Measurements from ENCODE around the gene C3orf38. TPM values are rescaled to one million over a fixed set of nuclear protein-coding genes. Genes with fewer than 3 reads are reported as not detected.

C3orf38 gene
- total RNA-seq, 1 donor from 2014 or later = 61.6 TPM

DNA sequence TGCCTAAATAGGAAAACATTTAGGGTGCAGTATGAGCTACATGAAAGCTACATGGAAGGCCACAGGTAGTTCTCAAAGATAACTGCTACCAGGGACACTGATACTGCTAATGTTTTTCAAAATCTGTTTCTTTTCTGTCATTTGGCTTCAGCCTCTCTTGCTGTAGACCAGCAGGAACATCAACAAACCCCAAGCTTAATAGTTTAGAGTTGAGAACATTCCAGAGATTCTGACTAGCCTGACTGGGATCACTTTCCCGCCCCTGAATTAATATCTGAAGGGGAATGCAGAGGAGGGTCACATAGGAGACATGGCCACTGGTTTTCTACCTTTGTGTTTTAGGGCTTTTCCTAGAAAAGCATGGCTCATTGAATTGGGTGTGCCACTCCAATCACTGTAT is 16.9 kb upstream of the C3orf38 start:
- no peak overlapping the region for H3K27ac Mint-ChIP-seq
- Histone ChIP-seq H3K27me3 (no peaks in the 10 kb centered on the region), H3K27ac (no peak overlapping the region), H3K36me3 (peaks cover 2% of the 10 kb centered on the region), H3K4me1 (no peaks in the 10 kb centered on the region), H3K9ac (no peak overlapping the region), H3F3A (ENCODE audit: low read depth) (no peaks in the 10 kb centered on the region), H4K20me1 (ENCODE audit: low read depth) (no peaks in the 10 kb centered on the region), H2AFZ (replicated peaks) (no peak overlapping the region), H3K79me2 (ENCODE audit: low read depth) (peaks cover 1% of the 10 kb centered on the region), H3K4me2 (no peak overlapping the region), H3K9me3 (ENCODE audit: low read depth) (no peaks in the 10 kb centered on the region), H3K4me3 (no peak overlapping the region)
- no peaks in the 10 kb centered on the region for H3K4me1 Mint-ChIP-seq
- no peaks in the 10 kb centered on the region for H3K27me3 Mint-ChIP-seq (ENCODE audit: insufficient read depth, low read depth)
- H3K36me3 Mint-ChIP-seq = peaks cover 13% of the 10 kb centered on the region
- DNase-seq (ENCODE audit: low spot score) = no peak
- no peaks in the 10 kb centered on the region for H3K9me3 Mint-ChIP-seq
- no peak overlapping the region for H3K4me3 Mint-ChIP-seq
- TF ChIP-seq EZH2 (IDR thresholded peaks at IDR 0.05) = no peak
- TF ChIP-seq EZH2phosphoT487 (IDR thresholded peaks at IDR 0.05) = no peak
- TF ChIP-seq, protein P1, sequence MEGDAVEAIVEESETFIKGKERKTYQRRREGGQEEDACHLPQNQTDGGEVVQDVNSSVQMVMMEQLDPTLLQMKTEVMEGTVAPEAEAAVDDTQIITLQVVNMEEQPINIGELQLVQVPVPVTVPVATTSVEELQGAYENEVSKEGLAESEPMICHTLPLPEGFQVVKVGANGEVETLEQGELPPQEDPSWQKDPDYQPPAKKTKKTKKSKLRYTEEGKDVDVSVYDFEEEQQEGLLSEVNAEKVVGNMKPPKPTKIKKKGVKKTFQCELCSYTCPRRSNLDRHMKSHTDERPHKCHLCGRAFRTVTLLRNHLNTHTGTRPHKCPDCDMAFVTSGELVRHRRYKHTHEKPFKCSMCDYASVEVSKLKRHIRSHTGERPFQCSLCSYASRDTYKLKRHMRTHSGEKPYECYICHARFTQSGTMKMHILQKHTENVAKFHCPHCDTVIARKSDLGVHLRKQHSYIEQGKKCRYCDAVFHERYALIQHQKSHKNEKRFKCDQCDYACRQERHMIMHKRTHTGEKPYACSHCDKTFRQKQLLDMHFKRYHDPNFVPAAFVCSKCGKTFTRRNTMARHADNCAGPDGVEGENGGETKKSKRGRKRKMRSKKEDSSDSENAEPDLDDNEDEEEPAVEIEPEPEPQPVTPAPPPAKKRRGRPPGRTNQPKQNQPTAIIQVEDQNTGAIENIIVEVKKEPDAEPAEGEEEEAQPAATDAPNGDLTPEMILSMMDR (IDR thresholded peaks at IDR 0.05) = no peak

- Mint-ChIP-seq H3K4me3 (no peak overlapping the region), H3K9me3 (no peaks in the 10 kb centered on the region), H3K36me3 (peaks cover 13% of the 10 kb centered on the region), H3K27me3 (ENCODE audit: insufficient read depth, low read depth) (no peaks in the 10 kb centered on the region), H3K27ac (no peak overlapping the region), H3K4me1 (no peaks in the 10 kb centered on the region)
- Histone ChIP-seq H3K9me3 (ENCODE audit: low read depth) (no peaks in the 10 kb centered on the region), H3K4me1 (no peaks in the 10 kb centered on the region), H3K4me2 (no peak overlapping the region), H2AFZ (replicated peaks) (no peak overlapping the region), H3K4me3 (no peak overlapping the region), H3K27me3 (no peaks in the 10 kb centered on the region), H4K20me1 (ENCODE audit: low read depth) (no peaks in the 10 kb centered on the region), H3K27ac (no peak overlapping the region), H3K79me2 (ENCODE audit: low read depth) (no peaks in the 10 kb centered on the region), H3K36me3 (peaks cover 10% of the 10 kb centered on the region), H3F3A (ENCODE audit: low read depth) (no peaks in the 10 kb centered on the region), H3K9ac (no peak overlapping the region)
- DNase-seq (ENCODE audit: low spot score) = no peak
- TF ChIP-seq, protein P1 (IDR thresholded peaks at IDR 0.05) = no peak
- no peak for TF ChIP-seq EZH2phosphoT487 (IDR thresholded peaks at IDR 0.05)
- no peak for TF ChIP-seq EZH2 (IDR thresholded peaks at IDR 0.05)
Observed at GRCh38 chr3:88133711-88134263, 16.0 kb upstream of the C3orf38 start.

DNA sequence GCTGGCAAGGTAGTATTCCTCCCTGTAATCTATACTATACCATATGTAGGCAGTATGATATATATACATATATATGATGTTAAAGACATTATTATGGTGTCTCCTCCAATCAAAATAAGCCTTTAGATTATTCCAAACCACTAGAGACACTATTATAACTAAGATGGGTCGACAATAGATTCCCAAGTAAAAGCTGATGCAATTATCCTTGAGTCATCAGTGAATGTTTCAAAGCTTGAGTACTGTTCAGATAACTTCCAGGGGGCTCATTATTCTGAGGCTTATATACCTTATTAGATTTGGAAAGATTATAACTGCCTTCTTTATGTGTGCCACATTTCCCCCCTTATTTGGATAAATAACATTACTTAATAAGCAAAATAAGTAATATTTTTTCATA is 11.9 kb upstream of the C3orf38 start:
- Histone ChIP-seq H4K20me1 (ENCODE audit: low read depth) (no peaks in the 10 kb centered on the region), H3K27ac (no peak overlapping the region), H3K4me3 (no peak overlapping the region), H3K27me3 (no peaks in the 10 kb centered on the region), H2AFZ (replicated peaks) (no peak overlapping the region), H3K9ac (no peak overlapping the region), H3K4me2 (no peak overlapping the region), H3K79me2 (ENCODE audit: low read depth) (peaks cover 1% of the 10 kb centered on the region), H3F3A (ENCODE audit: low read depth) (no peaks in the 10 kb centered on the region), H3K36me3 (peaks cover 12% of the 10 kb centered on the region), H3K4me1 (no peaks in the 10 kb centered on the region), H3K9me3 (ENCODE audit: low read depth) (no peaks in the 10 kb centered on the region)
- no peaks in the 10 kb centered on the region for H3K9me3 Mint-ChIP-seq
- H3K27ac Mint-ChIP-seq = no peak overlapping the region
- no peak overlapping the region for H3K4me3 Mint-ChIP-seq
- H3K36me3 Mint-ChIP-seq = peaks cover 27% of the 10 kb centered on the region
- H3K27me3 Mint-ChIP-seq (ENCODE audit: insufficient read depth, low read depth) = no peaks in the 10 kb centered on the region
- DNase-seq (ENCODE audit: low spot score) = no peak
- TF ChIP-seq EZH2 (IDR thresholded peaks at IDR 0.05) = no peak
- TF ChIP-seq EZH2phosphoT487 (IDR thresholded peaks at IDR 0.05) = no peak
- TF ChIP-seq, protein P1 (IDR thresholded peaks at IDR 0.05) = no peak
- H3K4me1 Mint-ChIP-seq = peaks cover 4% of the 10 kb centered on the region

Measured in neural progenitor cell (in vitro differentiated cells).